ENCODE results near the gene MRPL3. TPM values are rescaled to one million over a fixed set of nuclear protein-coding genes. Genes with fewer than 3 reads are reported as not detected.

Gene MRPL3
- 73.2 and 99.4 TPM in 2 replicates for total RNA-seq

DNA sequence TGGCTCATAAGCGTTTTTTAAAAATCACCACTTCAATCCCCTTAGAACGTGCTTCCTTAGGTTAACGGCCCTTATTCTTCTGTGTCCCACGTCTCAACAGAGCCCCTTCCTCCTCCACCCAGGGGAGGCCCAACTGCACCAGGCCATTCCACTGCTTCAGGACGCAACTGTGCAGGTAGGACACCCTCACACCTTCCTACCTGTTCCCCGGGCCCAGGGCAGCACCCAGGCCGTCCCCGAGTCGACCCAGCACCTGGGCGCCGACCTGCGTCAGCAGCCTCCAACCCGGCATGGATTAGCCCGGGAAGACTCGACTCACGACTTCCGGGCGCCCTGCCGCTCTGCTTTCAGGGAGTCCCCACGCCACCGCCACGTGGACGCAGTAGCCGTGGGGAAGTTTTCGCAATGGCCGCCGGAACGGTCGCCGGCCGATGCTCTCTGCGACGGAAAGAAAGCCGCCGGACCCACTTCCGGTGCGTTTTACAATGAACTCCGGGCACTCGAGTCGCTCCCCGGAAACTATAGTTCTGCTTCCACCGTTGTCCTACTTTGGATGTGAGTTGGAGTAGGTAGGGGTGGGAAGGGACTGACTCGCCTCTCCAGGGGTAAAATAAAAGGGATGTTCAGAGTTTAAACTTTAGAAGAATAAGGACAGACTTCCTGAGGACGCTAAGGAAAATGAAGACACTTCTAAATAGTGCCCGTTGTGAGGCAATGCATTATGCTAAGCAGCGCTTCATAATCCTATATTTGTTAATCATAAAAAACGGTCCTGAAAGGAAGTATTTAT lies at the start of gene MRPL3:
TSS of gene MRPL3 (minus strand) at position 442 of the 790 bp plus-strand sequence. CDS start at position 292, 150 bp downstream.

Small RNA genes within 50 kb of the gene (small RNA-seq; reads per million reads assigned to genes)
- gene AC107027.2 = not detected
- 33.2 reads per million, percentile 98 among the genes with 10 or more reads in this experiment for gene SNORA58

Other genes with a start within 250 kb of the MRPL3 start
- gene NUDT16, start 121.2 kb downstream of the MRPL3 start, total RNA-seq = 11.4 and 13.3 TPM in 2 replicates